HG03095 (cell line): ENCODE data around the gene CPNE5.

Experiments used
- ATAC-seq: cut with Tn5 transposase; IDR thresholded peaks from one replicate; pipeline ENCODE4 v1.9.1; 2021; ENCODE audit warnings: moderate library complexity; ENCODE audit not compliant: unreplicated experiment

Gene CPNE5

GRCh38 chr6:36793913-36794712 is 45.1 kb downstream of the CPNE5 start:
- no peak for ATAC-seq

GRCh38 chr6:36793296-36793912 is 45.8 kb downstream of the CPNE5 start:
- no peak for ATAC-seq

GRCh38 chr6:36791521-36792135 is 47.6 kb downstream of the CPNE5 start:
- no peak for ATAC-seq

GRCh38 chr6:36791085-36791484 is 48.2 kb downstream of the CPNE5 start:
- ATAC-seq: no peak

GRCh38 chr6:36788768-36789167 is 50.5 kb downstream of the CPNE5 start:
- ATAC-seq: no peak

GRCh38 chr6:36788186-36788585 is 51.1 kb downstream of the CPNE5 start:
- ATAC-seq: no peak

GRCh38 chr6:36787210-36787609 is 52.0 kb downstream of the CPNE5 start:
- no peak for ATAC-seq

GRCh38 chr6:36786055-36786675 is 53.1 kb downstream of the CPNE5 start:
- ATAC-seq: no peak

GRCh38 chr6:36784376-36784636 is 54.9 kb downstream of the CPNE5 start:
- ATAC-seq: no peak

- ATAC-seq: no peak
Measured at GRCh38 chr6:36783603-36784375, 55.5 kb downstream of the CPNE5 start.

GRCh38 chr6:36781669-36782068 is 57.6 kb downstream of the CPNE5 start:
- peak; percentile 62 for ATAC-seq

GRCh38 chr6:36780442-36781177 is 58.6 kb downstream of the CPNE5 start:
- ATAC-seq: no peak

GRCh38 chr6:36779227-36779626 is 60.0 kb downstream of the CPNE5 start:
- no peak for ATAC-seq

- no peak for ATAC-seq
Measured at GRCh38 chr6:36777801-36778200, 61.4 kb downstream of the CPNE5 start.

- ATAC-seq: no peak
Measured at GRCh38 chr6:36776167-36776566, 63.1 kb downstream of the CPNE5 start.

- no peak for ATAC-seq
Measured at GRCh38 chr6:36774331-36774730, 64.9 kb downstream of the CPNE5 start.

- no peak for ATAC-seq
Measured at GRCh38 chr6:36772397-36772796, 66.8 kb downstream of the CPNE5 start.

- ATAC-seq: no peak
Measured at GRCh38 chr6:36771145-36771544, 68.1 kb downstream of the CPNE5 start.

- no peak for ATAC-seq
Measured at GRCh38 chr6:36769676-36770499, 69.4 kb downstream of the CPNE5 start.
